PC-3 (cell line): Measurements from ENCODE around the gene CRIP2. TPM values are rescaled to one million over a fixed set of nuclear protein-coding genes. Genes with fewer than 3 reads are reported as not detected.

ENCODE experiments used
- ATAC-seq: fragments of 200-7000 bp; cut with Tn5 transposase; 2 replicates; pipeline ENCODE4 v1.9.1; 2020; ENCODE audit warnings: mild to moderate bottlenecking, moderate library complexity
- BruUV-seq: library from RNA; stranded (reverse); fragments of 400-500 nt; replicated peaks from 2 replicates; lab custom pipeline; 2021; lab: Mats Ljungman, UMichigan
- CTCF ChIA-PET: fragments of 300-600 bp; sonication (Branson Sonifier 250); formaldehyde crosslinking; loops from one replicate; lab custom pipeline; 2022; ENCODE audit warnings: antibody characterized with exemption; lab: Charles Lee
- POLR2A ChIA-PET: fragments of 300-600 bp; sonication (Branson Sonifier 250); formaldehyde crosslinking; loops from one replicate; lab custom pipeline; 2022; ENCODE audit warnings: antibody characterized with exemption; ENCODE audit not compliant: unreplicated experiment; lab: Charles Lee
- DNase-seq: peaks from one replicate; pipeline ENCODE4 v3.0.0-alpha.2; 2015
- H2AFZ ChIP-seq: fragments of 300-600 bp; sonication (generic); 2 replicates; pipeline ENCODE4 v1.6.0; 2016; ENCODE audit warnings: antibody characterized with exemption, low read length
- H3F3A ChIP-seq: fragments of 300-600 bp; sonication (generic); one replicate; pipeline ENCODE4 v1.6.0; 2017; ENCODE audit warnings: antibody characterized with exemption, low read length, control low read depth, mild to moderate bottlenecking; ENCODE audit not compliant: unreplicated experiment
- H3K27ac ChIP-seq: fragments of 300-600 bp; sonication (generic); 2 replicates; pipeline ENCODE4 v1.5.1; 2016; ENCODE audit warnings: mild to moderate bottlenecking, low read length
- H3K27me3 ChIP-seq: fragments of 300-600 bp; sonication (generic); 2 replicates; pipeline ENCODE4 v1.6.1; 2016; ENCODE audit warnings: low read length, mixed read lengths
- H3K36me3 ChIP-seq: fragments of 300-600 bp; sonication (generic); 2 replicates; pipeline ENCODE4 v1.6.1; 2016; ENCODE audit warnings: low read depth, mixed run types, low read length, mixed read lengths
- H3K4me1 ChIP-seq: fragments of 300-600 bp; sonication (generic); 2 replicates; pipeline ENCODE4 v1.5.1; 2016; ENCODE audit warnings: low read length; ENCODE audit not compliant: insufficient read depth
- H3K4me2 ChIP-seq: fragments of 300-600 bp; sonication (generic); 2 replicates; pipeline ENCODE4 v1.6.0; 2016; ENCODE audit warnings: low read length
- H3K4me3 ChIP-seq: fragments of 300-600 bp; sonication (generic); 2 replicates; pipeline ENCODE4 v1.5.1; 2016; ENCODE audit warnings: mild to moderate bottlenecking, low read length, mixed read lengths
- H3K79me2 ChIP-seq: fragments of 300-600 bp; sonication (generic); 2 replicates; pipeline ENCODE4 v1.6.1; 2017; ENCODE audit warnings: low read length, mixed read lengths
- H3K9ac ChIP-seq: fragments of 300-600 bp; sonication (generic); 2 replicates; pipeline ENCODE4 v1.6.0; 2016; ENCODE audit warnings: mild to moderate bottlenecking, low read length
- H3K9me2 ChIP-seq: fragments of 300-600 bp; sonication (generic); replicated peaks from 2 replicates; pipeline ENCODE4 v1.6.1; 2016; ENCODE audit warnings: mixed run types, low read length, mixed read lengths
- H3K9me3 ChIP-seq: fragments of 300-600 bp; sonication (generic); 2 replicates; pipeline ENCODE4 v1.6.1; 2016; ENCODE audit warnings: low read length, mixed read lengths
- H4K20me1 ChIP-seq: fragments of 300-600 bp; sonication (generic); 2 replicates; pipeline ENCODE4 v1.6.1; 2016; ENCODE audit warnings: low read length, mixed read lengths
- EZH2 ChIP-seq: fragments of 300-600 bp; sonication (generic); IDR thresholded peaks from one replicate; pipeline ENCODE4 v1.6.1; 2017; ENCODE audit warnings: antibody characterized with exemption, mild to moderate bottlenecking, low read length; ENCODE audit not compliant: unreplicated experiment
- EZH2phosphoT487 ChIP-seq: fragments of 300-600 bp; sonication (generic); IDR thresholded peaks from 2 replicates; pipeline ENCODE4 v1.6.1; 2018; ENCODE audit warnings: mild to moderate bottlenecking, antibody characterized with exemption, low read length, borderline replicate concordance
- intact Hi-C: fragments of 100-400 bp; cut with micrococcal nuclease; formaldehyde crosslinking; loops from 2 replicates; pipeline ENCODE4 v1.9.0; 2023
- total RNA-seq: library from RNA; depleted of rRNA; stranded (reverse); fragments of >200 nt; gene quantifications from 2 replicates; pipeline ENCODE4 v1.2.3, GENCODE V29; 2014
- TF ChIP-seq, protein P1 (sequence below): fragments of 300-600 bp; sonication (generic); conservative IDR thresholded peaks from 2 replicates; pipeline ENCODE4 v1.5.1; 2017; ENCODE audit warnings: antibody characterized with exemption, low read depth, mild to moderate bottlenecking, low read length

Gene CRIP2
- total RNA-seq, 1 experiment from 2014 or later = 100 TPM

GRCh38 chr14:105467249-105467941 lies 7.2 kb upstream of the CRIP2 start:
- ChIA-PET CTCF (no interaction called here), POLR2A (interaction anchor here (0.5 kb wide), 1 partner anchor 166 kb away, joined by 9 read pairs; the partner anchor contains the start of gene BRF1)
- H2AFZ ChIP-seq = no peak overlapping the region
- BruUV-seq = no TSS peak
- H3K79me2 ChIP-seq = no peaks in the 10 kb centered on the region
- no peak overlapping the region for H3K27ac ChIP-seq
- H4K20me1 ChIP-seq = no peaks in the 10 kb centered on the region
- no peak overlapping the region for H3K4me3 ChIP-seq
- H3K27me3 ChIP-seq = no peaks in the 10 kb centered on the region
- no peaks in the 10 kb centered on the region for H3K9me3 ChIP-seq
- intact Hi-C loops = no loop called here
- ATAC-seq = no peak
- TF ChIP-seq EZH2 (no peak), EZH2phosphoT487 (no peak)
- TF ChIP-seq, protein P1, sequence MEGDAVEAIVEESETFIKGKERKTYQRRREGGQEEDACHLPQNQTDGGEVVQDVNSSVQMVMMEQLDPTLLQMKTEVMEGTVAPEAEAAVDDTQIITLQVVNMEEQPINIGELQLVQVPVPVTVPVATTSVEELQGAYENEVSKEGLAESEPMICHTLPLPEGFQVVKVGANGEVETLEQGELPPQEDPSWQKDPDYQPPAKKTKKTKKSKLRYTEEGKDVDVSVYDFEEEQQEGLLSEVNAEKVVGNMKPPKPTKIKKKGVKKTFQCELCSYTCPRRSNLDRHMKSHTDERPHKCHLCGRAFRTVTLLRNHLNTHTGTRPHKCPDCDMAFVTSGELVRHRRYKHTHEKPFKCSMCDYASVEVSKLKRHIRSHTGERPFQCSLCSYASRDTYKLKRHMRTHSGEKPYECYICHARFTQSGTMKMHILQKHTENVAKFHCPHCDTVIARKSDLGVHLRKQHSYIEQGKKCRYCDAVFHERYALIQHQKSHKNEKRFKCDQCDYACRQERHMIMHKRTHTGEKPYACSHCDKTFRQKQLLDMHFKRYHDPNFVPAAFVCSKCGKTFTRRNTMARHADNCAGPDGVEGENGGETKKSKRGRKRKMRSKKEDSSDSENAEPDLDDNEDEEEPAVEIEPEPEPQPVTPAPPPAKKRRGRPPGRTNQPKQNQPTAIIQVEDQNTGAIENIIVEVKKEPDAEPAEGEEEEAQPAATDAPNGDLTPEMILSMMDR = no peak
- H3K4me1 ChIP-seq = peaks cover 6% of the 10 kb centered on the region; the same call in 1 of the 2 replicates
- no peaks in the 10 kb centered on the region for H3K36me3 ChIP-seq
- no peak overlapping the region for H3K9ac ChIP-seq
- no peaks in the 10 kb centered on the region for H3K9me2 ChIP-seq
- H3F3A ChIP-seq = no peaks in the 10 kb centered on the region
- no peak for DNase-seq
- no peak overlapping the region for H3K4me2 ChIP-seq

DNA sequence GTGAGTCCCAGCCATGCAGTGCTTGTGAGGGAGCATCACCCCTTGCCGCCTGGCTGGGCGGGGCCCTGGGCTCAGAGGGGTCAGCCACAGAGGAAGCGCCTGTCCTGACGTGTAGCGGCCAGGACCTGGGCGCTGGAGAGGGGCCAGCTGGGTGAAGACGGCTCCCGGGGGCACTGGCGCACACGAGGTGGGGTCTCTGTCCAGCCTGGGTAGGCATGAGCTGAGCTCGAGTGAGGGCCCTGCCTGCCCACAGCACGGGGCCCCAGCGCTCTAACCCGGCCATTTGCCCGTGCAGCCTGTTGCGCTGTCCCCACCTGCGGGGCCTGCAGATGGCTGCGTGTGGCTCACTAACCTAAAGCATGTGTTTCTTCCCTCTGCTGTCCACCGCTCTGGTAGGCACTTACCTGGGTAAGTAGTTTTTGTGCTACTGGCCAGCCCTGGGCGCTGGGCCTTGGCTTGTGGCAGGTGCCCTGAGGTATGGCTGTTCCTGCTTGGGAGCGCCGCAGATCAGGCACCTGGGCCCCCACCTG lies 6.6 kb upstream of the CRIP2 start:
- no TSS peak for BruUV-seq
- Histone ChIP-seq H2AFZ (no peak overlapping the region), H3K9me2 (no peaks in the 10 kb centered on the region), H3K4me3 (no peak overlapping the region), H3K4me2 (no peak overlapping the region), H3K9ac (no peak overlapping the region), H3F3A (no peaks in the 10 kb centered on the region), H3K79me2 (no peaks in the 10 kb centered on the region), H3K27me3 (no peaks in the 10 kb centered on the region), H4K20me1 (no peaks in the 10 kb centered on the region), H3K27ac (no peak overlapping the region), H3K4me1 (peaks cover 12% of the 10 kb centered on the region; the same call in 1 of the 2 replicates), H3K36me3 (no peaks in the 10 kb centered on the region), H3K9me3 (no peaks in the 10 kb centered on the region)
- intact Hi-C loops = no loop called here
- no peak for TF ChIP-seq EZH2
- TF ChIP-seq, protein P1 = no peak
- no peak for TF ChIP-seq EZH2phosphoT487
- DNase-seq (no peak), ATAC-seq (no peak)
- ChIA-PET POLR2A (interaction anchor here (0.5 kb wide), 1 partner anchor 167 kb away, joined by 9 read pairs; the partner anchor contains the start of gene BRF1), CTCF (no interaction called here)
